Measurements from ENCODE around the gene MAPK10. TPM values are rescaled to one million over a fixed set of nuclear protein-coding genes. Genes with fewer than 3 reads are reported as not detected.
"Not testable (repeated sequence)": the region's sequence is repeated elsewhere in the genome, so short reads cannot be mapped to it uniquely, and the experiment has no call there.

Gene MAPK10
- total RNA-seq, 2 donors from 2014 or later, result 49.7 to 64.9 TPM

DNA sequence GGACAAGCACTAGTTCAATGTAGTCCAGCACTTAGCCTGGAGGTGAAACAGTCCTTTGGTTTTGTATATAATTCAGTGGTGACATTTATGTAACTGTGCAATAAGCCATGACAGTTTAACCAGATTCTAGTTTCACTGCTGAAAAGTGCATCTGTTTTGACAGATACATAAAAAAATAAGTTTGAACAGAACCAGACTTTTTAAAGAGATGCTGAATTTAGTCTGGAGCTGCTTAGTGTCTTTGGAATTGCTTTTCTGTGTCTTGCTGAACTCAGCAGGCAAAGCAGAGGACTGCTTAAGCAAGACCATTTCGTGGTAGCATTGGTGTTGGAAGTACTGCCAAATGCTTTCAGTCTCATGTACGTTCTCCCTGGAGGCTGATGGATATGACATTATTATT is 393.5 kb downstream of the MAPK10 start:
- DNase-seq (ENCODE audit: low spot score), result no peak
- intact Hi-C loops (cut with DNase I), result loop anchor here (5.0 to 10.0 kb wide), 2 partner anchors 172 to 209 kb away; no protein-coding TSS in a partner anchor
- no peaks in the 10 kb centered on the region for H3K36me3 ChIP-seq
- no peaks in the 10 kb centered on the region for H3K4me1 ChIP-seq (replicated peaks)
- H3K27me3 ChIP-seq (replicated peaks; ENCODE audit: insufficient read depth), result no peaks in the 10 kb centered on the region
- WGBS, result 27% methylated on average over 2 of the region's 2 CpGs
- no peak overlapping the region for H3K4me3 ChIP-seq
- no peak for TF ChIP-seq POLR2A (IDR thresholded peaks at IDR 0.05)
- no peak for TF ChIP-seq POLR2AphosphoS5 (IDR thresholded peaks at IDR 0.05)
- TF ChIP-seq, protein P1, sequence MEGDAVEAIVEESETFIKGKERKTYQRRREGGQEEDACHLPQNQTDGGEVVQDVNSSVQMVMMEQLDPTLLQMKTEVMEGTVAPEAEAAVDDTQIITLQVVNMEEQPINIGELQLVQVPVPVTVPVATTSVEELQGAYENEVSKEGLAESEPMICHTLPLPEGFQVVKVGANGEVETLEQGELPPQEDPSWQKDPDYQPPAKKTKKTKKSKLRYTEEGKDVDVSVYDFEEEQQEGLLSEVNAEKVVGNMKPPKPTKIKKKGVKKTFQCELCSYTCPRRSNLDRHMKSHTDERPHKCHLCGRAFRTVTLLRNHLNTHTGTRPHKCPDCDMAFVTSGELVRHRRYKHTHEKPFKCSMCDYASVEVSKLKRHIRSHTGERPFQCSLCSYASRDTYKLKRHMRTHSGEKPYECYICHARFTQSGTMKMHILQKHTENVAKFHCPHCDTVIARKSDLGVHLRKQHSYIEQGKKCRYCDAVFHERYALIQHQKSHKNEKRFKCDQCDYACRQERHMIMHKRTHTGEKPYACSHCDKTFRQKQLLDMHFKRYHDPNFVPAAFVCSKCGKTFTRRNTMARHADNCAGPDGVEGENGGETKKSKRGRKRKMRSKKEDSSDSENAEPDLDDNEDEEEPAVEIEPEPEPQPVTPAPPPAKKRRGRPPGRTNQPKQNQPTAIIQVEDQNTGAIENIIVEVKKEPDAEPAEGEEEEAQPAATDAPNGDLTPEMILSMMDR (IDR thresholded peaks at IDR 0.05), result no peak
- no peaks in the 10 kb centered on the region for H3K9me3 ChIP-seq
- H3K27ac ChIP-seq, result no peak overlapping the region

DNA sequence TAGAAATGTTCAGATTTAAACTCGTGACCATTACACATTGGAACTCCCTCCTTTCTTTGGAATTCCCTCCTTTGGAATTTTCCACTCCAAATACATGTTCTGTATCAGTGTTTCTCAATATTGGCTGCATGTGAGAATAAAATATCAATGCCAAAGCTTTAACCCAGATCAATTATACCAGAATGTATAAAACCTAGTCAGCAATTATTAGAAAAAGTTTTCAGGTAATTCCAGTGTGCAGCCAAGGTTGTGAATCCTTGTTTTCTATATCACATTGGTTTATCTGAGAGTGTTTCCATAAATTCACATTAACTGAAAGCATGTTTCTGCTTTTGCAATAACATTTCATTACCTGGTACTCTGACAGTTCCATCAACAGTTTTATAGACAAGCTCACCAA is 394.3 kb downstream of the MAPK10 start:
- H3K9me3 ChIP-seq, result no peaks in the 10 kb centered on the region
- no peaks in the 10 kb centered on the region for H3K27me3 ChIP-seq (replicated peaks; ENCODE audit: insufficient read depth)
- no peak for DNase-seq (ENCODE audit: low spot score)
- intact Hi-C loops (cut with DNase I), result loop anchor here (5.0 to 10.0 kb wide), 2 partner anchors 171 to 208 kb away; no protein-coding TSS in a partner anchor
- no peak overlapping the region for H3K4me3 ChIP-seq
- 96% methylated on average over 1 of the region's 1 CpG for WGBS
- no peaks in the 10 kb centered on the region for H3K4me1 ChIP-seq (replicated peaks)
- TF ChIP-seq POLR2A (IDR thresholded peaks at IDR 0.05), result no peak
- TF ChIP-seq, protein P1 (IDR thresholded peaks at IDR 0.05), result no peak
- TF ChIP-seq POLR2AphosphoS5 (IDR thresholded peaks at IDR 0.05), result no peak
- no peaks in the 10 kb centered on the region for H3K36me3 ChIP-seq
- H3K27ac ChIP-seq, result no peak overlapping the region

DNA sequence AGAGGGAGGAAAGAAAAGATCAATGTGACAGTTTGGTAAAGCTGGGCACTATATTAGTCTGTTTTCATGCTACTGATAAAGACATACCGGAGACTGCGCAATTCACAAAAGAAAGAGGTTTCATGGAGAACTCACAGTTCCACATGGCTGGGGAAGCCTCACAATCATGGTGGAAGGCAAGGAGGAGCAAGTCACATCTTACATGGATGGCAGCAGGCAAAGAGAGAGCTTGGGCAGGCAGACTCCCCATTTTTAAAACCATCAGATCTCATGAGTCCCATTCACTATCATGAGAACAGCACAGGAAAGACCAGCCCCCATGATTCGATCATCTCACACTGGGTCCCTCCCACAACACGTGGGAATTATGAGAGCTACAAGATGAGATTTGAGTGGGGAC is 394.8 kb downstream of the MAPK10 start:
- not testable (repeated sequence) for H3K36me3 ChIP-seq; H3K27me3 ChIP-seq (replicated peaks; ENCODE audit: insufficient read depth); H3K4me1 ChIP-seq (replicated peaks); DNase-seq (ENCODE audit: low spot score); H3K4me3 ChIP-seq; H3K27ac ChIP-seq; H3K9me3 ChIP-seq
- intact Hi-C loops (cut with DNase I), result loop anchor here (5.0 to 10.0 kb wide), 2 partner anchors 170 to 208 kb away; no protein-coding TSS in a partner anchor
- 98% methylated on average over 4 of the region's 4 CpGs for WGBS

DNA sequence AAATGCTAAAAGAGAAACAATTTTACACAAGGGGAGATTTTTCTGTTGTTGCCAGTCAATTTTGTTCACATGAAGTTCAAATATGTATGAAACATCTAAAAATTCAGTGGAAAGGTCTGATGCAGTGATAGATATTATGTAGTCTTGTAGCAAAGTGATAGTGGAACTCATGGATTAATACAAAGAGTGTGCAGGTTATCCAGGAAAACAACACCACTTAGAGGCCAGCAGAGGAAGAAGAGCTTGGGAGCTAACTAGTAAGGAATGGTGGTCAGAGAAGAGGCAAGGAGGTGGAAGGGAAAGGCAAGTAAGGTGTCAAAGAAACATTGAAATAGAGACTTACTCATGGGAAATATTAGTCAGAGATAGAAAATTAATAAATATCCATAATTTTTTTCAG is 395.6 kb downstream of the MAPK10 start:
- no peaks in the 10 kb centered on the region for H3K4me1 ChIP-seq (replicated peaks)
- H3K27ac ChIP-seq, result no peak overlapping the region
- intact Hi-C loops (cut with DNase I), result loop anchor here (10.0 kb wide), 1 partner anchor 169 kb away; no protein-coding TSS in a partner anchor
- H3K36me3 ChIP-seq, result no peaks in the 10 kb centered on the region
- no peak for TF ChIP-seq POLR2A (IDR thresholded peaks at IDR 0.05)
- TF ChIP-seq, protein P1 (IDR thresholded peaks at IDR 0.05), result no peak
- TF ChIP-seq POLR2AphosphoS5 (IDR thresholded peaks at IDR 0.05), result no peak
- H3K27me3 ChIP-seq (replicated peaks; ENCODE audit: insufficient read depth), result no peaks in the 10 kb centered on the region
- no peaks in the 10 kb centered on the region for H3K9me3 ChIP-seq
- DNase-seq (ENCODE audit: low spot score), result no peak
- no peak overlapping the region for H3K4me3 ChIP-seq

DNA sequence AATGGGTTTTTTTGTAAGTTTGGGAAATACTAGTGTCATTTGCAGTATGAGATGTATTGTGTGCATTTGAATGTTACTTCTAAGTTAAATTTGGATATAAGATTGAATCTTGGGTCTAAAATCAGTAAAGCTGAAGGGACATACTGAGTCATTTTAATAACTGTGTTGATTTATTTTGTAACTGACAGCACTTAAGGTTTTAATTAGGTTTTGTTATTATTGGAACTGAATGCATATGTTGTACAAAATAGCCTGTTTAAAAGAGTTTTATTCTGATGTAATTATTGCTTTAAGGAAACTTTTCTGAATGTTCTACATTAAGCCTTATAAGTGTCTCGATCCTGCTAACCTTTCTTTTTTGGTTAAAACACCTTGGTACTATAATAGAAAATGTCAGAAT is 396.6 kb downstream of the MAPK10 start:
- intact Hi-C loops (cut with DNase I), result loop anchor here (10.0 kb wide), 1 partner anchor 168 kb away; no protein-coding TSS in a partner anchor

More for the DNA sequence above, 396.6 kb downstream of the MAPK10 start:
- Histone ChIP-seq H3K9me3 (no peaks in the 10 kb centered on the region), H3K27me3 (replicated peaks; ENCODE audit: insufficient read depth) (no peaks in the 10 kb centered on the region), H3K27ac (no peak overlapping the region), H3K36me3 (no peaks in the 10 kb centered on the region), H3K4me3 (no peak overlapping the region), H3K4me1 (replicated peaks) (no peaks in the 10 kb centered on the region)
- DNase-seq (ENCODE audit: low spot score), result no peak
- 89% methylated on average over 1 of the region's 1 CpG for WGBS
- TF ChIP-seq POLR2AphosphoS5 (IDR thresholded peaks at IDR 0.05), result no peak
- TF ChIP-seq, protein P1 (IDR thresholded peaks at IDR 0.05), result no peak
- no peak for TF ChIP-seq POLR2A (IDR thresholded peaks at IDR 0.05)

Data from prostate gland (tissue), 2 donors.